D341Med (cell line): Measurements from ENCODE around the gene OR1E2.
"Not testable (repeated sequence)": the region's sequence is repeated elsewhere in the genome, so short reads cannot be mapped to it uniquely, and the experiment has no call there.

Source experiments
- DNase-seq: peaks from one replicate; pipeline ENCODE4 v3.0.0; 2012; ENCODE audit warnings: low spot score

The OR1E2 gene

DNA sequence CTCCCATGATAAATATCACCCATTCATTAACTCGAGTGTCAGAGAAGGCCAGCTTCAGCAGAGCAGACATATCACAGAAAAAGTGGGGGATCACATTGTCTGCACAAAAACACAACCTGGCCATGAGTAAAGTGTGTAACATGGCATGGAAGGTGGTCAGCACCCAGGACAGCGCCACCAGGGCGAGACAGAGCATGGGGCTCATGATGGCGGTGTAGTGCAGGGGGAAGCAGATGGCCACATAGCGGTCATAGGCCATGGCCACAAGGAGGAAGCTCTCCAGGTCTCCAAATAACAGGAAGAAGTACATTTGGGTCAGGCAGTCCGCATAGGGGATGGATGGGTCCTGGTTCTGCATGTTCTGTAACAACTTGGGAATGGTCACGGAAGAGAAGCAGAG is 35.8 kb downstream of the OR1E2 start:
- not testable (repeated sequence) for DNase-seq

DNA sequence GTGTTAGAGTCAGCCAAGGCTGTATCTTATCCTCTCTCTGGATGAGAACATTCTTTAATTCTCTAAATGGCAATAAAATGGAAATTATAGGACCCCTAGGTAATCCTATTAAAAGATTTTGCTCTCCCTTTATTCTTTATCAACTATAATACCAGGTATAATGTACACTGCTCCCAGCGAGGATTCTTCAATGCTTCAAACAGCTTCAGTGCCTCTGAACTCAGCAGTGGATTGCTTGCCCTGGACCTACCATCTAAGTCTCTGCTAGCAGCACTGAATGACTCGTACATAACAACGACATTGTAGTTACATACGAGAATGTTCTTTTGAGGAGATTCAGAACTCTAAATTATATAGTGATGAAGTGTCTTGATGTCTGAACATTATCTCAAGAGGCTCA is 43.9 kb downstream of the OR1E2 start:
- DNase-seq, result no peak

DNA sequence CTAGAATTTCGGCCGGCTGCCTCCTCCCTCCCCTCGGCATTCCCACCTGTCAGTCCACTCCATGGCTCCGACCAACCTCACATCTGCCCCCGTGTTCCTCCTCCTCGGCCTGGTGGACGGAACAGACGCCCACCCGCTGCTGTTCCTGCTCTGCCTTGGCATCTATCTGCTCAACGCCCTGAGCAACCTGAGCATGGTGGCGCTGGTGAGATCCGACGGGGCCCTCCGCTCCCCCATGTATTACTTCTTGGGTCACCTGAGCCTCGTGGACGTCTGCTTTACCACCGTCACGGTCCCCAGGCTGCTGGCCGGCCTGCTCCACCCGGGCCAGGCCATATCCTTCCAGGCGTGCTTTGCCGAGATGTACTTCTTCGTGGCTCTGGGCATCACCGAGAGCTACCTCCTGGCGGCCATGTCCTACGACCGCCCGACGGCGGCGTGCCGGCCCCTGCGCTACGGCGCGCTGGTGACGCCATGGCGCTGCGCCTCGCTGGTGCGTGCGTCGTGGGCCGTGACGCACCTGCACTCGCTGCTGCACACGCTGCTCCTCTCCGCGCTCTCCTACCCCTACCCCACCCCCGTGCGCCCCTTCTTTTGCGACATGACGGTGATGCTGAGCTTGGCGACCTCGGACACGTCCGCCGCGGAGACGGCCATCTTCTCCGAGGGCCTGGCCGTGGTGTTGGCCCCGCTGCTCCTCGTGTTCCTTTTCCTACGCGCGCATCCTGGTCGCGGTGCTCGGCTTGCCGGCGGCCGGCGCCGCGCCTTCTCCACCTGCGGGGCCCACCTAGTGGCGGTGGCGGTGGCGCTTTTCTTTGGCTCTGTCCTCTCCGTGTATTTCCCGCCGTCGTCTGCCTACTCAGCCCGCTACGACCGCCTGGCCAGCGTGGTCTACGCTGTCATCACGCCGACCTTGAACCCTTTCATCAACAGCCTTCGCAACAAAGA is 47.5 kb downstream of the OR1E2 start, which contains the start of gene OR3A2:
Gene OR3A2 (minus strand): TSS at position 440 of the 948 bp plus-strand sequence.
- DNase-seq, result no peak
